Brain pericyte (primary cell): Measurements from ENCODE around the gene TSPAN11.
"Not testable (repeated sequence)": the region's sequence is repeated elsewhere in the genome, so short reads cannot be mapped to it uniquely, and the experiment has no call there.

Experiments
- DNase-seq: peaks from one replicate; pipeline ENCODE4 v3.0.0-alpha.2; 2012; ENCODE audit warnings: low read depth, low spot score

TSPAN11 gene

GRCh38 chr12:31002999-31003398 is 76.5 kb downstream of the TSPAN11 start:
- no peak for DNase-seq

DNA sequence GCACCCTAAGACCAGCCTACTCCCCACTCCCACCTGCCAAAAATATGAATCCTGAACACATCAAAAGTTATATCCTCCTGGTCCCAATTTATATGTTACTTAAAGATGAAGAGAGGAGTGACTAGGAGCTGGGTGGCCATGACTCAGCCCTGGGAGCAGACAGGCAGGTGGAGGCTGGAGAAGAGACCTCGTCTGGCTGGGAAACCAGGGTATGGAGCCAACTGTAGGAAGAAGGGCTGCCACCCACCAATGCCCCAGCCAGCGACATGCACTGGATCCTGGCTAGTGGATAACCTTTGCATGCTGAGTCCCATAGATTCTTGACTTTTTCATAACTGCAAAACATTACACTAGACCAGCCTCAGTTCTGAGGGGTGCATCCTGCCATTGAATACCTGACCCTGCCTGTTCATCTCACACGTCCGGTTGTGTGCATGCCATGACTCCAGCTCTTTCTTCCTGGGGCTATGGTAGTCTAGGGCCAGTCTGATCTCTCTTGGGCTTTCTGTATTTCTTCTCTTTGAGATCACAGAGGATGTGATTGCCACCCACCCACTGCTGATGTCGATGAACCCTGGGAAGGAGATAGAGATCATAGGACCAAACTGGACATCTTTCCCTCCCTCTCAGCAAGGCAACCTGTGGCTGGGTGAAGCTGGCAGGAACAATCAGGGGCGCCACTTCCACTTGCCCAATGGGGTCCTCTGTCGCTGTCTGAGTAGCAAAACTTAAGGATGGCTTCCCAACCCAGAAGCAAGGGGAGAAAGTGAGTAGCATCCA is 77.5 kb downstream of the TSPAN11 start:
- DNase-seq = no peak

- no peak for DNase-seq
These were observed 78.1 kb downstream of the TSPAN11 start for GRCh38 chr12:31004666-31005065.

GRCh38 chr12:31005256-31005943 is 78.9 kb downstream of the TSPAN11 start:
- DNase-seq = no peak

GRCh38 chr12:31005944-31006361 is 79.4 kb downstream of the TSPAN11 start:
- no peak for DNase-seq

GRCh38 chr12:31006416-31007152 is 80.0 kb downstream of the TSPAN11 start:
- DNase-seq = no peak

DNA sequence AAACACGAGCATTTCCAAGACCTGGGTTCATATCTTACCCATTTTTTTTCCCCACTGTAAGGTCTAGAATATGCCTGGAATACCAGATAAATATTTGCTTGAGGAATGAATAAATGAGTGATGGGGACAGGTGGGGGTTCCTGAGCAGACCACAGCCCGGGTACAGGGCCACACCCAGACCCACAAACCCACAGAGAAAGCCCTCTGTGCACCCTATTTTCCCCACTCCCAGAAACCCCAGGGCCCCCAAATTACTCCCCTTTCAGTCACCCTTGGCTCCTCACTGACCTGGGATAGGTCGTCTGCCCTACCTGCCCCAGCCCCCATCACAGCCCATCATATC is 80.6 kb downstream of the TSPAN11 start:
- DNase-seq = no peak

DNA sequence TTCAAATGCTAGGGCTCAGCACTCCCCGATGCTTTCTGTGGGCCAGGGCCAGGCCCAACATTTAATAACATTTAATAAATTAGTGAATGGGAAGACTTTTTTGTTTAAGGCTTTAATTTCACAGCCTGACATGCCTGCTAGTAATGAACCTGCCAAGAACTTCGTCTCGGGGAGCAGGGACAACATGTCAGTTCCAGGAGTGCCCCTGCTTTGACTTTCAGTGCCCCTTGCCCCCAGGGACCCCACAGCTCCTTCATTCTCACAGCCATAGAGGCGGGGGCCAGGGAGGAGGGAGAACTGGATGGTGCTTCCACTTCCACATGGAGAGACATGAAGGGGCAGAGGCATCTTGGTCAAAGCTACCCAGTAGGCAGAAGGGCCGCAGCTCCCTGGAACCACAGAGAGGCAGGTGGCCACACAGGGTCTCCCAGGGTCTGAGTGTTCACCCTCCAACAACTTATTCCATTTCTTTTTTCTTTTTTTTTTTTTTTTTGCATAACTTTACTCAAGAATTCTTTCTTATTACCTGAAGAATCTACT is 81.2 kb downstream of the TSPAN11 start:
- DNase-seq = no peak

DNA sequence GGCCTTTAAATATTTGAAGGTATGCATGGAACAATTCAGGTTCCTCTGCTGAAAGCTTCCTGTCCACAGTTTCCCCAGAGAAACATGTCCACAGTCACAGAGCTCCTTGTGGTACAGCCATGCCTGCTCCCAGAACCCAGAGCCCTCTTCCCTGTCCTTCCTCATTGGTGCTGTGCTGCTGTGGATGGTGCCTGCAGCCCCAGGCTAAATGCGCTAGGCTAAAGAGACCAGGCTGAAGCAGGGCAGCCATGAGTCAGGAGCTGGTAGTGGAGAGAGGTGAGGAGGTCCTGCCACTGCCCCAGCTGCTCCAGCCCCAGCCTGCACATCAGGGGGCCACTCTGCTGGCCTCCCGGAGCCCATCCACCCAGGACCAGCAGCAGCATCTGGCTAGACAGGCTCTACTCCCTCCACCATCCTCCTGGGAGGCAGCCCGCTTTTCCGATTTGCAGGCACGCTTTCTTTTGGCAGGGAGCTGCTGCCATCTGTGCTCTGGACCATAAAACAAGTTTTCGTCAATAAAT is 81.8 kb downstream of the TSPAN11 start:
- no peak for DNase-seq

- no peak for DNase-seq
These were observed 82.7 kb downstream of the TSPAN11 start for GRCh38 chr12:31008961-31009840.

- no peak for DNase-seq
These were observed 83.4 kb downstream of the TSPAN11 start for GRCh38 chr12:31009976-31010375.

DNA sequence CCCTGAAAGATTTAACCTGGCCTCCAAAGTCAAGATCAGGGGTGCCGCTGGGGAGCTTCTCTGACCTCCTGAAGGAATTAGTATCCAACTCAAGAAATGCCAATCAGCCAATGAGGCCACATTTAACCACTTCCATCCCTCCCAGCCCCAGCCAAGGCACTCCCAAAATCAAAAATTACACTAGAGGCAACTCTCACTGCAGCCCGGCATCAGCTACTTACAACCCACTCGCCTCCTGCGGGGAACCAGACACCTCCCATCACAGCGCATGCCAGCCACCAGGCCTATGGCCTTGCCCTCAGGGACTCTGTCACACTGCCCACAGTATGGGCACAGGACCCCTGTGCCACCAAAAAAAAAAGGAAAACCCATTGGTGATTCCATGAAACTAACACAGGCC is 84.8 kb downstream of the TSPAN11 start:
- no peak for DNase-seq

DNA sequence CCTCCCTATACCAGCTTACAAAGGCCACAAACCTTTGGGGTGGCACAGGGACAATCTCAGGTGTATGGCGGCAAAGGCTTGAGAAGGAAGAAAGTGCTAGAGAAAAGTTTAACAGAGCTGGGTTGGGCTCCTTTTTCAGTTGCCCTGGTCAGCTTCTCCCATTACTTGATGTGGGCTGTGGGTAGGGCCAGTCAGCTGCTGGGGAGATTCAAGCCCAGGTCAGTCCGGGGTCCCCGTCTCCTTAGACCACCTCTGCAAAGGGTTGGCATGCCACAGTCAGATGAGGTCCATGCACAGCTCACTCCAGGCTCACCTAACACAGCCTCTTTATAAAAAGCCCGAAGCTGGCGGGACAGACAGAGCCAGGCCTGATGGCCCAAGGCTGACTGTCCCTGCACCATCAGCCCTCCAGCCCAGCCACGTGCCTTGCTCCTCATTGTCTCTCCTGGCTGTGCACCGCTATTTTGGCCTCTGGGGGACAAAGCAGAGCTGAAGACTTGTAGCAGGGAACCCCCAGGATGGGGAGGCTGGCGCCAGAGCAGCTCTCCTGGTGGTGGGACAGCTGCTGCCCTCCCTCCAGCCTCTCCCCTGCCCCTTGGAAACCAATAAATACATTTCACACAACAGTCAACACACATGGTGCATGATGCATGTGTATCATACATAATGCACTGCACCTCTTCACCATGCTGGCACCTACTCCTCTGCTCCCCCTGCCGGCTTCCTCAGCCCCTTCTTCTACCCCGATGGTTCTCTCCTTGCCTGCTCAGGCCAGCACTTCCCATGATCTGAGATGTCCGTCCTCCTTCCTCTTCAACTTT is 85.4 kb downstream of the TSPAN11 start:
- no peak for DNase-seq

DNA sequence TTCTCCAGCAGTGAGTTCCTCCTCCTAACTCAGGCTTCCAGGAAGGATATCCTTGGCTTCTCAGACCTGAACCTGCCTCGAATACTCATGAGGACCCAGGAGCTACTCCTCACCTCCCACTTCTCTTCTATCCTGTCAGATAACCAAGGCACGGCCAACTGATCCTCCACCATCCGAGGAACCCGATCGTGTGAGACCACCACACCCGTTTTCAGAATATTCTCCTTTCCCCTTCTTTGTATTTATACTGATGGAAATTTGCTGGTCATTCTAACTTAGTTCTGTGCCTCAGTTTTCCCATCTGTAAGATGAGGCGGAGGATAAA is 86.0 kb downstream of the TSPAN11 start:
- not testable (repeated sequence) for DNase-seq

GRCh38 chr12:31015215-31015614 is 88.7 kb downstream of the TSPAN11 start:
- no peak for DNase-seq

DNA sequence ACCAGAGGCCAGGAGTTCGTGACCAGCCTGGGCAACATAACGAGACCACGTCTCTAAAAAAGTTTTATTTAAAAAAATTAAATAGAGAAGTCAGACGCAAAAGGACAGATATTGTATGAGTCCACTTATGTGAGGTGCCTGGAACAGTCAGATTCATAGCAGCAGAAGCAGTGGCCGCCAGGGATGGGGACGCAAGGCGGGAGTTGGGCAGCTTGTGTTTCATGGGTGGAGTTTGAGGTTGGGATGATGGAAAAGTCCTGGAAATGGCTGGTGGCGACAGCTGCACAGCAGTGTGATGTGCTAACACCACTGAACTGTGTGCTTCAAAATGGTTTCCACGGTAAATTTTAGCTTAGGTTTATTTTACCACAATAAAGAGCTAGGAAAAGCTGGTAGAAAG is 89.5 kb downstream of the TSPAN11 start:
- no peak for DNase-seq

GRCh38 chr12:31017535-31017934 is 91.0 kb downstream of the TSPAN11 start:
- no peak for DNase-seq

- no peak for DNase-seq
These were observed 91.7 kb downstream of the TSPAN11 start for GRCh38 chr12:31018106-31018789.

DNA sequence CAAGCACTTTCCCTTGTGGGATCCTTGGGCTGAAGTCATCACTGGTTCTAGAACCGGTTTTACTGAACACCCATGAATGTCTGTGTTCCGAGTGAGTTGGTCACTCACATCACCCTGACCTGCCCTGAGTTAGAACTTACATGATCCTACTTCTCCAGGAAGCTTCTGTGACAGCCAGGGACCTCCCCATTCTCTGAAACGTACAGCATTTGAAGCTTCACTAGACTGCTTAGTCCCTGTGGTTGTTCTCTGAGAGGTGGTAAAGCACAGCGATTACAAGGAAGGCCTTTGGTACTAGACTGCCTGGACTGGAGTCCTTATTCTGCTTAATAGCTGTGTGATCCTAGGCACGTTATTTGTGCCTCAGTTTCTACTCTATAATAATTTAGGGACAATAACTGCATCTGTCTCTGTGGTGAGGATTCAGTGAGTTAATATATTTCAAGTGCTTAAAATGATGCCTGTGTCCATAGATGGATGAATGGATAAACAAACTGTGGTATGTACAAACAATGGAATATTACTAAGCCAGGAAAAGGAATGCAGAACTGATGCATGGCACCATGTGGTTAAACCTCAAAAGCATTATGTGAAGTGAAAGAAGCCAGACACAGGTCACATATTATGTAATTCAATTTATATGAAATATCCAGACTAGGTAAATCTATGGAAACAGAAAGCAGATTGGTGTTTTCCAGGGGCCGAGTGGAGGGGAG is 92.4 kb downstream of the TSPAN11 start:
- no peak for DNase-seq
